Stomach (tissue), 4 donors: Measurements from ENCODE around the gene PHKA1.

ENCODE experiments used
- POLR2A ChIP-seq, 4 donors: fragments of 450-650 bp; IDR thresholded peaks; one replicate each; pipeline ENCODE4 v1.6.1; 2016; ENCODE audit warnings: antibody characterized with exemption in 4 of 4, control low read depth in 2 of 4, mild to moderate bottlenecking in 1 of 4, moderate library complexity in 1 of 4
- POLR2AphosphoS5 ChIP-seq, 3 donors: sonication (generic); formaldehyde crosslinking; IDR thresholded peaks; one replicate each; pipeline ENCODE4 v1.6.1; 2016; ENCODE audit warnings: antibody characterized with exemption in 3 of 3
- TF ChIP-seq, protein P1 (sequence below), 7 experiments: fragments of 450-650 bp in 4 of 7; fragments of 200-600 bp in 3 of 7; sonication (generic) in 3 of 7; IDR thresholded peaks; one replicate each; pipeline ENCODE4 v1.5.1; 2016 to 2019; ENCODE audit warnings: antibody characterized with exemption in 7 of 7, control low read depth in 2 of 7, mild to moderate bottlenecking in 1 of 7

- TF ChIP-seq POLR2AphosphoS5 (IDR thresholded peaks at IDR 0.05): no peak
- TF ChIP-seq, protein P1, sequence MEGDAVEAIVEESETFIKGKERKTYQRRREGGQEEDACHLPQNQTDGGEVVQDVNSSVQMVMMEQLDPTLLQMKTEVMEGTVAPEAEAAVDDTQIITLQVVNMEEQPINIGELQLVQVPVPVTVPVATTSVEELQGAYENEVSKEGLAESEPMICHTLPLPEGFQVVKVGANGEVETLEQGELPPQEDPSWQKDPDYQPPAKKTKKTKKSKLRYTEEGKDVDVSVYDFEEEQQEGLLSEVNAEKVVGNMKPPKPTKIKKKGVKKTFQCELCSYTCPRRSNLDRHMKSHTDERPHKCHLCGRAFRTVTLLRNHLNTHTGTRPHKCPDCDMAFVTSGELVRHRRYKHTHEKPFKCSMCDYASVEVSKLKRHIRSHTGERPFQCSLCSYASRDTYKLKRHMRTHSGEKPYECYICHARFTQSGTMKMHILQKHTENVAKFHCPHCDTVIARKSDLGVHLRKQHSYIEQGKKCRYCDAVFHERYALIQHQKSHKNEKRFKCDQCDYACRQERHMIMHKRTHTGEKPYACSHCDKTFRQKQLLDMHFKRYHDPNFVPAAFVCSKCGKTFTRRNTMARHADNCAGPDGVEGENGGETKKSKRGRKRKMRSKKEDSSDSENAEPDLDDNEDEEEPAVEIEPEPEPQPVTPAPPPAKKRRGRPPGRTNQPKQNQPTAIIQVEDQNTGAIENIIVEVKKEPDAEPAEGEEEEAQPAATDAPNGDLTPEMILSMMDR (IDR thresholded peaks at IDR 0.05): no peak
- TF ChIP-seq POLR2A (IDR thresholded peaks at IDR 0.05): no peak
These were observed 50.4 kb downstream of the PHKA1 start for GRCh38 chrX:72663737-72664136.
